GM21723 (cell line): ENCODE results near the gene TUBGCP3.
"Not testable (repeated sequence)": the region's sequence is repeated elsewhere in the genome, so short reads cannot be mapped to it uniquely, and the experiment has no call there.

Experiments used
- ATAC-seq: cut with Tn5 transposase; IDR thresholded peaks from one replicate; pipeline ENCODE4 v1.9.1; 2021; ENCODE audit warnings: mild to moderate bottlenecking, moderate library complexity; ENCODE audit not compliant: unreplicated experiment

TUBGCP3 gene

DNA sequence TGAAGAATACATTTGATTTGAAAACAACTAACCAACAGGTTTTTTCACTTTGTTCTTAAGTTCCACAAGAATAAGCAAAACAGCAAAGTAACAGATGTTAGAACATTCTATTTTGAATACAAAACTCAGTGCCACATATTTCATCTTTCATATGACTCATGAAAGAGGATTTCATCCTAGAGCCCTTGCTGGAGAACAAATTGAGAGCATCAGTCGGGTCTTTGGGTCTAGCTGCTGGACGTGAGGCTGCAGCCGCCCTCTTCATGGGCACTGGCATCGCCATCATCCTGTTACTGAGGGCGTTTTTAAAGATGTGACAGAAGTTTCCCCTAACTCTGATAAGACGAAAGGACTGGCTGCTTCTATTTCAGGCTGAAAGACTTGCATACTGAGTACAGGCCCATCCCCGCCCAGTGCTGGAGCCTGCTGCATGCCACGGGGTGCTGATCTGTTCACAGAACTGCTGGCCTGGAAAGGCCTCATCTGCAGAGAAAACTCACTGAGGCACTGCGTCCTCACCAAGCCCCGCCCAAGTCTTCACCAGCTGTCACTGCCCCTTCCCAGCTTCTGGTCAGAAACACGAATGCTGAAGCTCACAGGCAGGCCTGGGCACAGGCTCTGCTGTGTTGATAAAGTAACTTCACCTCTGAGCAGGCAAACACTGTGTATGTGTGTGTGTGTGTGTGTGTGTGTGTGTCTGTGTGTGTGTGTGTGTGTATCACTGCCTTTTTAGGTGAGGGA is 101.4 kb downstream of the TUBGCP3 start:
- no peak for ATAC-seq

GRCh38 chr13:112485814-112486213 is 102.1 kb downstream of the TUBGCP3 start:
- ATAC-seq = not testable (repeated sequence)

GRCh38 chr13:112483299-112483698 is 104.7 kb downstream of the TUBGCP3 start:
- no peak for ATAC-seq

DNA sequence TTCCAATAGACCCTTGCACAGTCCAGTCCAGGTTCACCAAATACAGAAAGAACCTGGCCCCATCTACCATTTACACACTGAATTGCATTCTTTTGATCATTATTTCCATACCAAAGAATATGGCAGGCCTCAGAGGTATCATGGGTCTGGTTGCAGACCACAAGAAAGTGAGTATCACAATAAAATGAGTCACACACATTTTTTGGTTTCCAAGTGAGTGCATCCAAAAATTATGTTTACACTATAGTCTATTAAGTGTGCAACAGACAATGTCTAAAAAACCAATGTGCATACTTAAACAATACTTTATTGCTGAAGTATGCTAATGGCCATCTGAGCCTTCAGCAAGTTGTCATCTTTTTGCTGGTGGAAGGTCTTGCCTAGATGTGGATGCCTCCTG is 106.5 kb downstream of the TUBGCP3 start:
- no peak for ATAC-seq

GRCh38 chr13:112479389-112479788 is 108.6 kb downstream of the TUBGCP3 start:
- ATAC-seq = no peak

DNA sequence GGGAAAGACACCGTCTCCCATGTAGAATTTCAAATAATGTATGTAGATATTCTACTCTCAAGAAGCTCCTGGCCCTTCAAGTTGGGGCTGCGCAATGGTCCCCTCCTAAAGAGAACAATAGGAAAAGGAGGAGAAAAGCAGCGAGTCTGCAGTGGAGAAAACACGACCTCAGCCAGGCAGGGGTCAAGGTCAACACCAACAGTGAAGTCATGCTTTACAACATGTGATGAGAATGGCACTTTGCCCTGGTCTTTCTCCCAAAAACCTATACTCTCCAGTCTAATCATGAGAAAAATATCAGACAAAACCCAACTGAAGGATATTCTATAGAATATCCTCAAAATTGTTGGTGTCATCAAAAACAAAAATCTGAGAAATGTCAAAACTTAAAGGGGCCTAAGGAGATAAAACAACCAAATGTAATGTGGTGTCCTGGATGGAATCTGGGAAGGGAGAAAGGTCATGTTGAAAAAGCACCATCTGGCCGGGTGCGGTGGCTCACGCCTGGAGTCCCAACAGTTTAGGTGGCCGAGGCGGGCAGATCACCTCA is 110.8 kb downstream of the TUBGCP3 start:
- no peak for ATAC-seq

- no peak for ATAC-seq
These were observed 112.1 kb downstream of the TUBGCP3 start for GRCh38 chr13:112475889-112476288.

DNA sequence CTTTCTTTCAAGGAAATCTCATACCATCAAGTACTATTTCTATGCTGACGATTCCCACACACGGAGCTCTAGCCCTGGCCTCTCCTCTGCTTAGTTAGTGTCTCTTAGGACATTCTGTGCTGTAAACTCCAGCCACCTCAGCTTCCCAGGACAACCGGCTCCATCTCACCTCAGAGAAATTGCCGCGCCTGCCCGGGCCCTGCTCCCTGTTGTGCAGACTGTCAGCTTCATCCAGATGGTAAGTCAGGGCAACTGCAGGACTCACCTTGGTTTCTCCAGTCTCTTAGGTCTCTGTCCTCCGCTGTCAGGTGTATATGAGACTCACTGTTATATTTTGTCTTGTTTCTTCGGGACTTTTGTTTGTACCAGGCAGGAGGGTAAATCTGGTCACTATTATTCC is 113.1 kb downstream of the TUBGCP3 start:
- no peak for ATAC-seq

- ATAC-seq = no peak
These were observed 114.1 kb downstream of the TUBGCP3 start for GRCh38 chr13:112473818-112474217.

- ATAC-seq = no peak
These were observed 118.7 kb downstream of the TUBGCP3 start for GRCh38 chr13:112469071-112469745.

GRCh38 chr13:112468069-112468468 is 119.9 kb downstream of the TUBGCP3 start:
- ATAC-seq = no peak

- no peak for ATAC-seq
These were observed 120.7 kb downstream of the TUBGCP3 start for GRCh38 chr13:112467236-112467635.

GRCh38 chr13:112466132-112467058 is 121.6 kb downstream of the TUBGCP3 start:
- ATAC-seq = no peak

DNA sequence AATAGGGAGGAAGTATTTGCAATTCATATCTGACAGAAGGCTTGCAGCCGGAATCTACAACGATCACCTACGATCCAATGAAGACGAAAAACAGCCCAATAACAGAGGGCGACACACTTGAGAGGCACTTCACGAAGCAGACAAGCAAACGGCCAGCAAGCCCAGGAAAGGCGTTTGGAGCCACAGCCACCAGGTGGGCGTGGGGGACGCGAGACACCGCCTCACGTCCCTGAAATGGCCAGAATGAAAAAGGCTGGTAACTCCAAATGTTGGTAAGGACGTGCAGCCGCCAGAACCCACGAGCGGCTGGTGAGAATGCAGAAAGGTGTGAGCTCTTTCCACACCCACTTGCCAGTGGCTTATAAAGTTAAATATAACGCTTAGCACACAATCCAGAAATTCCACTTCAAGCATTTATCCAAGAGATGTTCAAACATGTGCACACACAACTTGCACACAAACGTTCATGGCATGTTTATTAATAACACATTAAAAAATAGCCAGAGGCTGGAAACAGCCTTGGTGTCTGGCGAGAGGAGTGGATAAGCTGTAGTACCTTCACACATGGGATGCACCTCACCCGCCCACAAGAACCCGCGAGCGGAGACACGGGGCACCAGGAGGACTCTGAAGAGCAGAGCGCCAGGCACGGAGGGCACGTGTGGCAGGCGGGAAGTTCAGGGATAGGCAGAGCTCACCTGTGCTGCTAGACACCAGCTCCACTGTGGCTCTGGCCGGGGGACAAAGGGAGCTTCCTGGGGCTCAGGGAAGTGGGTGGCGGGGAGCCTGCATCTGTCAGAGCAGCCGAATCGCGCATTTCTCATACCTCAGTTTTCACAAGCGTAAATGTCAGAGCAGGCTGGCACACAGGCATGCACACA is 122.5 kb downstream of the TUBGCP3 start:
- no peak for ATAC-seq

GRCh38 chr13:112464720-112465119 is 123.2 kb downstream of the TUBGCP3 start:
- ATAC-seq = no peak

GRCh38 chr13:112462408-112462807 is 125.5 kb downstream of the TUBGCP3 start:
- no peak for ATAC-seq

DNA sequence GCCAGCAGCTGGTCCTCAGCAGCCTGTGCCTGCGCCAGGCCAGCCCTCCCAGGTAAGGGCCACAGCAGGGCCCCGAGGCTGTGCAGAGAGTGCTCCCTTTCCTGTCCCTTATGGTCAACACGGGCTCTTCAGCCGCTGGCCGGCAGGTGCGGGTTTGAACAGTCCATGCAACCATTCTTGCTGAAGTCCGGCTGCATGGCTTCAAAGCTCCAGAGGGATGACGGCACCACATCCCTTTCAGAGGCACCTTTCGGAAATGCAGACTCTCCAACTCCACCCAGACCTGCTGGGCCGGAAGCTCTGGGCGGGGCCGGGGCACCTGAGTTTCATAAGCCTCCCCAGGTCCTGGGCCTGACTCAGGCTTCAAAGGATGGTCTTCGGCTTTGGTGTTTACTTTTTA is 130.5 kb downstream of the TUBGCP3 start:
- ATAC-seq = no peak

DNA sequence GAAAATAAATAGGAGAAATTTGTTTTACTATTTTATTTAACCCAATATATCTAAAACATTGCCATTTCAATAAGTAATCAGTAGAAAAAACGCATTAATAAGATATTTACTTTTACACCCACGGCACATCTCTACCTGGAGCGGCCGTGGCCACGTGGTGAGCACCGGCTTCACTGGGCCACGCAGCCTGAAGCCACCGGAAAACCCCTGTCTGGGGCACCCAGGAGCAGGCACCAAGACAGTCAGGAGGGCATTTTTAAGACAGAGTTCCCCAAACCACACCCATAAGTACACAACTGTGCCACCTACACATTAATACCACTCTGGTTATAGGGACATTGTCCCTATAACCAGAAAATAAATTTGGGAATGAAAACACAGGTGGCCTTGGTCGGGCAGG is 130.9 kb downstream of the TUBGCP3 start:
- no peak for ATAC-seq

GRCh38 chr13:112456138-112457056 is 131.6 kb downstream of the TUBGCP3 start:
- ATAC-seq = no peak
